Vagina (tissue), 2 donors: ENCODE data around the gene WASF1. TPM values are rescaled to one million over a fixed set of nuclear protein-coding genes. Genes with fewer than 3 reads are reported as not detected.

Experiments
- DNase-seq, 2 donors: peaks; one replicate each; pipeline ENCODE4 v3.0.0-alpha.2; 2017; ENCODE audit errors: extremely low spot score in 2 of 2
- H3K27ac ChIP-seq: fragments of 200-600 bp; sonication (generic); one replicate; pipeline ENCODE4 v1.5.1; 2019
- H3K27me3 ChIP-seq: fragments of 200-600 bp; sonication (generic); one replicate; pipeline ENCODE4 v1.5.1; 2019
- H3K36me3 ChIP-seq, 2 donors: fragments of 200-600 bp; sonication (generic); one replicate each; pipeline ENCODE4 v1.5.1; 2017 to 2019
- H3K4me1 ChIP-seq: fragments of 200-600 bp; sonication (generic); one replicate; pipeline ENCODE4 v1.5.1; 2019
- H3K4me3 ChIP-seq, 2 donors: fragments of 200-600 bp; sonication (generic); 1 replicate in 1 of 2; 2 replicates in 1 of 2; pipeline ENCODE4 v1.5.1; 2016 to 2019
- H3K9me3 ChIP-seq: fragments of 200-600 bp; sonication (generic); one replicate; pipeline ENCODE4 v1.5.1; 2019
- POLR2A ChIP-seq, 2 donors: fragments of 450-650 bp; IDR thresholded peaks; one replicate each; pipeline ENCODE4 v1.6.1; 2017; ENCODE audit warnings: antibody characterized with exemption in 2 of 2, mild to moderate bottlenecking in 2 of 2, moderate library complexity in 2 of 2
- POLR2AphosphoS5 ChIP-seq, 2 donors: sonication (generic); formaldehyde crosslinking; IDR thresholded peaks; one replicate each; pipeline ENCODE4 v1.9.0; 2017; ENCODE audit warnings: antibody characterized with exemption in 2 of 2, mild to moderate bottlenecking in 2 of 2, low read depth in 1 of 2; ENCODE audit not compliant: insufficient read depth in 1 of 2
- intact Hi-C: fragments of 100-400 bp; cut with DNase I; formaldehyde crosslinking; loops from one replicate; pipeline ENCODE4 v1.15.1; 2023
- total RNA-seq: library from RNA; depleted of rRNA; stranded (reverse); fragments of >200 nt; gene quantifications from one replicate; pipeline ENCODE4 v1.2.3, GENCODE V29; 2016
- TF ChIP-seq, protein P1 (sequence below), 3 experiments: fragments of 450-650 bp in 2 of 3; fragments of 200-600 bp in 1 of 3; sonication (generic) in 1 of 3; IDR thresholded peaks; one replicate each; pipeline ENCODE4 v1.5.1; 2017 to 2019; ENCODE audit warnings: antibody characterized with exemption in 3 of 3, mild to moderate bottlenecking in 2 of 3, moderate library complexity in 2 of 3

WASF1 gene
- total RNA-seq, 1 donor from 2014 or later = 20.1 TPM

DNA sequence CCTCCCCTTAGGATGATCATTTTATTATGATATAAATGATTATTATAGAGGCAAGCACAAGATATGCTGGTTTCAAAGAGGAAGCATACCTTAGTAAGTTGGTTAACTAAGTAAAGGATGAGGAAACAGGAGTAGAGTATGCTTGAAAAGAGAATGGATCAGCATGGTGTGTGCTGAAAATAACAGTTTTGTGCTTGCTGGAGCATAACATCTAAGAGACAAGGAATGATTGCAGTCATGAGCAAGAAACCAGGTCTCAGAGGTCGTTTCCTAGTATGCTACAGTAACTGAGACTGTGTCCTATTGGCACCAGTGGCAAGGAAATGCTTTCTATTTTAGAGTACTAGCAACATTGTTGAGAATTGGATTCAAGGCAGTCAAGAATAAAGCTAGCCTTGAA, 34.9 kb upstream of the WASF1 start:
- H3K9me3 ChIP-seq = no peaks in the 10 kb centered on the region
- H3K27ac ChIP-seq = no peak overlapping the region
- H3K4me3 ChIP-seq = no peak overlapping the region
- DNase-seq = no peak
- peaks cover 0 to 64% of the 10 kb centered on the region in 2 donors for H3K36me3 ChIP-seq
- H3K27me3 ChIP-seq = no peaks in the 10 kb centered on the region
- intact Hi-C loops = no loop called here
- TF ChIP-seq POLR2A (IDR thresholded peaks at IDR 0.05) = no peak
- TF ChIP-seq POLR2AphosphoS5 (IDR thresholded peaks at IDR 0.05; ENCODE audit: insufficient read depth in 1 of 2, low read depth in 1 of 2) = no peak
- TF ChIP-seq, protein P1, sequence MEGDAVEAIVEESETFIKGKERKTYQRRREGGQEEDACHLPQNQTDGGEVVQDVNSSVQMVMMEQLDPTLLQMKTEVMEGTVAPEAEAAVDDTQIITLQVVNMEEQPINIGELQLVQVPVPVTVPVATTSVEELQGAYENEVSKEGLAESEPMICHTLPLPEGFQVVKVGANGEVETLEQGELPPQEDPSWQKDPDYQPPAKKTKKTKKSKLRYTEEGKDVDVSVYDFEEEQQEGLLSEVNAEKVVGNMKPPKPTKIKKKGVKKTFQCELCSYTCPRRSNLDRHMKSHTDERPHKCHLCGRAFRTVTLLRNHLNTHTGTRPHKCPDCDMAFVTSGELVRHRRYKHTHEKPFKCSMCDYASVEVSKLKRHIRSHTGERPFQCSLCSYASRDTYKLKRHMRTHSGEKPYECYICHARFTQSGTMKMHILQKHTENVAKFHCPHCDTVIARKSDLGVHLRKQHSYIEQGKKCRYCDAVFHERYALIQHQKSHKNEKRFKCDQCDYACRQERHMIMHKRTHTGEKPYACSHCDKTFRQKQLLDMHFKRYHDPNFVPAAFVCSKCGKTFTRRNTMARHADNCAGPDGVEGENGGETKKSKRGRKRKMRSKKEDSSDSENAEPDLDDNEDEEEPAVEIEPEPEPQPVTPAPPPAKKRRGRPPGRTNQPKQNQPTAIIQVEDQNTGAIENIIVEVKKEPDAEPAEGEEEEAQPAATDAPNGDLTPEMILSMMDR (IDR thresholded peaks at IDR 0.05) = no peak
- H3K4me1 ChIP-seq = no peaks in the 10 kb centered on the region

DNA sequence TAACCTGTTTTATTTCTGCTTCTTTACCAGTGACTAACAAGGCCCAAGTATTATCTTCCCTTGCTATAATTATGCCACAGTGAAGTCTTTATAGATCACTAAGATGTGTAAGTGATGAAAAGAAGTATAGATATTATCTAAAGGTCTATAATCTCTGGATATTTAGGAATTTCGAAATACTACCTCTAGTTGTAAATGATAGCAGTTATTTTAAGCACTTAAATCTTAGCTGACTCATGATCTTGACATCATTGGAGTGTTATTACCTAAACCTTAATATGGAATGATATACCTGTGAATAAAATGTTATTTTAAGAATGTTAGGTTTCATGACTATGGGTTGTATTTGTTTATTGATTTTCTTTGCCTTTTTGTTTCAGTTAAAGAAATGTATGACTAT, 32.3 kb upstream of the WASF1 start:
- Histone ChIP-seq H3K27me3 (no peaks in the 10 kb centered on the region), H3K9me3 (no peaks in the 10 kb centered on the region), H3K27ac (no peak overlapping the region), H3K36me3 (peaks cover 0 to 44% of the 10 kb centered on the region in 2 donors), H3K4me1 (no peaks in the 10 kb centered on the region), H3K4me3 (no peak overlapping the region)
- intact Hi-C loops = no loop called here
- no peak for DNase-seq
- no peak for TF ChIP-seq POLR2A (IDR thresholded peaks at IDR 0.05)
- no peak for TF ChIP-seq POLR2AphosphoS5 (IDR thresholded peaks at IDR 0.05; ENCODE audit: insufficient read depth in 1 of 2, low read depth in 1 of 2)
- TF ChIP-seq, protein P1 (IDR thresholded peaks at IDR 0.05) = no peak

DNA sequence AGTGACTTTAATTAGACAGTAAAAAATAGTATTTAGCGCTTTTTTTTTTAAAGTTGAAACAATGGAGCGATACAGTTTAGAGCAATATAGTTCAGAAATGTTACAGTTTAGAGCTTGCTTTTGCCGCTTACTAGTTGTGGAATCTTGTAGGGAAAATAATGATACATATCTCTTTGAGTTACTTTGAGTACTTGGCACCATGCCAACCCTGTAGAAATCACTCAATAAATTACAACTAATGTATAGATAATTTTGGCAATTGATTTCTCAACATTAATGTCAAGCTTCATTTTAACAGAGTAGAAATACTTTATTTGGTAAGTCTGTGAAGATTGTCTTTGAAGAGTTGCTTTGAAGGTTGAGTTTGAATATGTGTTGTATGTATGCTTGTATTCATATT, 28.2 kb upstream of the WASF1 start:
- H3K27ac ChIP-seq = no peak overlapping the region
- H3K4me1 ChIP-seq = no peaks in the 10 kb centered on the region
- no peaks in the 10 kb centered on the region for H3K27me3 ChIP-seq
- H3K4me3 ChIP-seq = no peak overlapping the region
- no peak for TF ChIP-seq POLR2AphosphoS5 (IDR thresholded peaks at IDR 0.05; ENCODE audit: insufficient read depth in 1 of 2, low read depth in 1 of 2)
- TF ChIP-seq, protein P1 (IDR thresholded peaks at IDR 0.05) = no peak
- no peak for TF ChIP-seq POLR2A (IDR thresholded peaks at IDR 0.05)
- intact Hi-C loops = no loop called here
- no peak for DNase-seq
- peaks cover 0 to 13% of the 10 kb centered on the region in 2 donors for H3K36me3 ChIP-seq
- H3K9me3 ChIP-seq = no peaks in the 10 kb centered on the region

DNA sequence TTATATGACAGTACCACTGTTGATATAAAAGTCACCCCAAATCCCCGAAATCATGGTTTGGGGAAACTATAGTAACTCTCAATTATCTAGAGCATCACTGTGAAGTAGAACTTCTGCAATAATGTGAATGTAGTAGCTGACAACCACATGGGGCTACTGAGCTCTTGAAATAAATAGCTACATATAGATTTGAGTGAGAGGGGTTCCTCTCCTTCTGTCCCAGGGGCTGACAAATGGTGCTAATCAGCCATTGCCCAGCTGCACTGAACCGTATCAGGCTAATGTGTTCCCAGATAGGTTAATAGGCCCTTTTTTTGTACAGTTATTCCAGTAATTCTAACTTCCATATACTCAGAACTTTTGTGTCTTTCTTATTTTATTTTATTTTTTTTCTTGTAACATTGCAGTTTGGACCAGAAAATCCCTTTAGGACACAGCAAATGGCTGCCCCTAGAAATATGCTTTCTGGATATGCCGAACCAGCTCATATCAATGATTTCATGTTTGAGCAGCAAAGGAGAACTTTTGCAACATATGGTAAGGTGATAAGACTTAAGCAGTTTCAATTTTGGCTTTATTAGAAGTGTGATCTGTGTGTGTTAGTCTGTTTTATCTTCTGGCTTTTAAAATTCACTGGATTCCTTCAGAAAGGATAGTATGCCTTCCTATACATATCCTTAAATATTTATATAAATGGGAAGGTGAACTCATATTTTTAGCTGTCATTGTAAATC, 21.8 kb upstream of the WASF1 start:
- Histone ChIP-seq H3K9me3 (no peaks in the 10 kb centered on the region), H3K27ac (no peak overlapping the region), H3K27me3 (no peaks in the 10 kb centered on the region), H3K4me1 (peaks cover 6% of the 10 kb centered on the region), H3K4me3 (no peak overlapping the region), H3K36me3 (no peaks in the 10 kb centered on the region)
- intact Hi-C loops = no loop called here
- TF ChIP-seq, protein P1 (IDR thresholded peaks at IDR 0.05) = no peak
- TF ChIP-seq POLR2AphosphoS5 (IDR thresholded peaks at IDR 0.05; ENCODE audit: insufficient read depth in 1 of 2, low read depth in 1 of 2) (no peak), POLR2A (IDR thresholded peaks at IDR 0.05) (no peak)
- no peak for DNase-seq

DNA sequence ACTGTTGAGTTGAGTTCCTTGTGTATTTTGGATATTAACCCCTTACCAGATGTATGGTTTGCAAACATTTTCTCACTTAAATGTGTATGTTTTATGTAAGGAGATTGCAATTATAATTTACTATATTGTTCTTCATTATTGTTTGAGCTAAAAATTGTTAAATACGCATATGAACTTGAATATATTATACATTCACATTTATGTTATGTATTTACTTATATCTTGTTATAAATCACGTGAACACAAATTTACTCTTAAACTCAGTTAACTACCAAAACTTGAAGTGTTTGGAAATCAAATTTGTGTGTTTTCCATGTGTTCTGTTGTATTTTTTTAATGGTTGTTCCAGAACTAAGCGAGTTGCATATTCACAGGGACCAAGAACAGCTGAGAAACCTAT, 19.1 kb upstream of the WASF1 start:
- no peak for DNase-seq
- intact Hi-C loops = no loop called here
- Histone ChIP-seq H3K27ac (no peak overlapping the region), H3K27me3 (no peaks in the 10 kb centered on the region), H3K4me1 (peaks cover 6% of the 10 kb centered on the region), H3K4me3 (no peak overlapping the region), H3K9me3 (no peaks in the 10 kb centered on the region), H3K36me3 (peaks cover 0 to 10% of the 10 kb centered on the region in 2 donors)
- TF ChIP-seq, protein P1 (IDR thresholded peaks at IDR 0.05) = no peak
- TF ChIP-seq POLR2AphosphoS5 (IDR thresholded peaks at IDR 0.05; ENCODE audit: insufficient read depth in 1 of 2, low read depth in 1 of 2) (no peak), POLR2A (IDR thresholded peaks at IDR 0.05) (no peak)
